Mesothelial cell of epicardium (in vitro differentiated cells): Measurements from ENCODE around the gene CIBAR2. TPM values are rescaled to one million over a fixed set of nuclear protein-coding genes. Genes with fewer than 3 reads are reported as not detected.

Experiments
- DNase-seq, 2 experiments: peaks; one replicate each; pipeline ENCODE4 v3.0.0; 2021; ENCODE audit warnings: low spot score in 2 of 2; ENCODE audit not compliant: unreplicated experiment in 2 of 2
- H3K27ac Mint-ChIP-seq: 2 replicates; pipeline ENCODE4 v1.8.0; 2021; ENCODE audit warnings: mixed read lengths
- H3K27me3 Mint-ChIP-seq: 2 replicates; pipeline ENCODE4 v1.8.0; 2021; ENCODE audit warnings: low read depth, mixed read lengths
- H3K36me3 Mint-ChIP-seq: 2 replicates; pipeline ENCODE4 v1.8.0; 2021; ENCODE audit warnings: mixed read lengths
- H3K4me1 Mint-ChIP-seq: 2 replicates; pipeline ENCODE4 v1.8.0; 2021; ENCODE audit warnings: mixed read lengths
- H3K4me3 Mint-ChIP-seq: 2 replicates; pipeline ENCODE4 v1.8.0; 2021; ENCODE audit warnings: mild to moderate bottlenecking, moderate library complexity, mixed read lengths
- H3K9me3 Mint-ChIP-seq: 2 replicates; pipeline ENCODE4 v1.8.0; 2021; ENCODE audit warnings: mixed read lengths
- total RNA-seq: library from RNA; stranded (reverse); gene quantifications from 3 replicates; pipeline ENCODE4 v1.2.1, GENCODE V29; 2021
- TF ChIP-seq, protein P1 (sequence below): fragments of 200-600 bp; sonication (generic); IDR thresholded peaks from one replicate; pipeline ENCODE4 v1.5.0; 2021; ENCODE audit warnings: antibody characterized with exemption; ENCODE audit not compliant: unreplicated experiment

Gene CIBAR2
- total RNA-seq, 1 donor from 2014 or later: not detected

DNA sequence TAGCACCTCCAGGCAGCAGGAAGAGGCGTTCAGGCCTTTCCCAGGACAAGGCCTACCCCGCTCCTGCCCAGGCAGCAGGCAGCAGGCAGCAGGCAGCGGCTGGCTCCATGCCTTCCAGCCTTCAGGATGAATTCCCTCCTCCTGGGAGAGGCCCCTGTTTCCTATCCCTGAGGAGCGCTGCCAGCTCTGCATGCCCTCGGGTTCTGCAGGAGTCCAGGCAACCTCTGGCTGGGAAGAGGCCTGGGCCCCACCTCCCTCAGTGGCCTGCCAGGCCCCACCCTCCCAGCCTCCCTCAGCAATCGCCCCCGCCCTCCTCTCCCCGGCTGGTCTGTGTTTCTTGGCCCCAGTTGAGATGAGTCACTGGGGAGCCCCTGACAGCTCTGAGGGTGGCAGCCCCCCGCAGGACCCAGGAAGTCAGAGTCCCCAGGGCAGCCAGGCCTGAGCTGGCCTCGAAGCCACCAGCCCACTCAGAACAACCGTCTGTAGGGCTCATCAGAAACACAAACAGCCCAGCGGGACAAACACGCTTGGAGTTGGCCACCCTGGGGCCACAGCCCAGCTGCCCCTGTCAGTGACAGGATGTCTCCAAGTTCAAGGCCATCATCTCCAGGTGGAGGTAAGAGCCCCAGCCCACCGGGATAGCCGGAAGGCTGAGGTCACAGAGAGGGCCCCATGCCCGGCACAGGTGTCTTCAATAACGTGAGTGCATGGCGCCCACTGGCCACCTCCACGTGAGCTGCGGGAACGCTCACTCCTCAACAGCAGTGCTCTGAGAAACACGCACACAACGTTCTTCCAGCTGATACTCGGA is 39.5 kb upstream of the CIBAR2 start:
- H3K27me3 Mint-ChIP-seq: no peaks in the 10 kb centered on the region
- no peak overlapping the region for H3K4me3 Mint-ChIP-seq
- H3K4me1 Mint-ChIP-seq: peaks cover 44% of the 10 kb centered on the region
- no peak overlapping the region for H3K27ac Mint-ChIP-seq
- TF ChIP-seq, protein P1, sequence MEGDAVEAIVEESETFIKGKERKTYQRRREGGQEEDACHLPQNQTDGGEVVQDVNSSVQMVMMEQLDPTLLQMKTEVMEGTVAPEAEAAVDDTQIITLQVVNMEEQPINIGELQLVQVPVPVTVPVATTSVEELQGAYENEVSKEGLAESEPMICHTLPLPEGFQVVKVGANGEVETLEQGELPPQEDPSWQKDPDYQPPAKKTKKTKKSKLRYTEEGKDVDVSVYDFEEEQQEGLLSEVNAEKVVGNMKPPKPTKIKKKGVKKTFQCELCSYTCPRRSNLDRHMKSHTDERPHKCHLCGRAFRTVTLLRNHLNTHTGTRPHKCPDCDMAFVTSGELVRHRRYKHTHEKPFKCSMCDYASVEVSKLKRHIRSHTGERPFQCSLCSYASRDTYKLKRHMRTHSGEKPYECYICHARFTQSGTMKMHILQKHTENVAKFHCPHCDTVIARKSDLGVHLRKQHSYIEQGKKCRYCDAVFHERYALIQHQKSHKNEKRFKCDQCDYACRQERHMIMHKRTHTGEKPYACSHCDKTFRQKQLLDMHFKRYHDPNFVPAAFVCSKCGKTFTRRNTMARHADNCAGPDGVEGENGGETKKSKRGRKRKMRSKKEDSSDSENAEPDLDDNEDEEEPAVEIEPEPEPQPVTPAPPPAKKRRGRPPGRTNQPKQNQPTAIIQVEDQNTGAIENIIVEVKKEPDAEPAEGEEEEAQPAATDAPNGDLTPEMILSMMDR: no peak
- H3K9me3 Mint-ChIP-seq: no peaks in the 10 kb centered on the region
- no peak for DNase-seq
- H3K36me3 Mint-ChIP-seq: no peaks in the 10 kb centered on the region

DNA sequence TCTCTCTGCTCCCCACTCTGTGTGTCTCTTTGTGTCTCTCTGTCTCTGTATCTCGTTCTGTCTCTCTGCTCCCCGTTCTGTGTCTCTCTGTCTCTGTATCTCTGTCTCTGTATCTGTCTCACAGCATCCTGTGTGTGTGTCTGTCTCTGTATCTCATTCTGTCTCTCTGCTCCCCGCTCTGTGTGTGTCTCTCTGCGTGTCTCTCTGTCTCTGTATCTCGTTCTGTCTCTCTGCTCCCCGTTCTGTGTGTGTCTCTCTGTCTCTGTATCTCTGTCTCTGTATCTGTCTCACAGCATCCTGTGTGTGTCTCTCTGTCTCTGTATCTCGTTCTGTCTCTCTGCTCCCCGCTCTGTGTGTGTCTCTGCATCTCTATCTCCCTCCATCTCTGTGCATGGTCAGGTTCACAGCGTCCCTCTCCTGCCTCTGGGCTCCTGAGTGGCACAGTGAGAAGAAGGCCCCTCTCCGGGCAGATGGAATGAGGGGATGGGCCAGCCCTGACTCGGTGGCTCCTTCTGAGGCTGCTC is 38.9 kb upstream of the CIBAR2 start:
- TF ChIP-seq, protein P1: no peak
- no peak overlapping the region for H3K27ac Mint-ChIP-seq
- peaks cover 42% of the 10 kb centered on the region for H3K4me1 Mint-ChIP-seq
- H3K27me3 Mint-ChIP-seq: no peaks in the 10 kb centered on the region
- no peaks in the 10 kb centered on the region for H3K9me3 Mint-ChIP-seq
- DNase-seq: no peak
- H3K4me3 Mint-ChIP-seq: no peak overlapping the region
- H3K36me3 Mint-ChIP-seq: no peaks in the 10 kb centered on the region

DNA sequence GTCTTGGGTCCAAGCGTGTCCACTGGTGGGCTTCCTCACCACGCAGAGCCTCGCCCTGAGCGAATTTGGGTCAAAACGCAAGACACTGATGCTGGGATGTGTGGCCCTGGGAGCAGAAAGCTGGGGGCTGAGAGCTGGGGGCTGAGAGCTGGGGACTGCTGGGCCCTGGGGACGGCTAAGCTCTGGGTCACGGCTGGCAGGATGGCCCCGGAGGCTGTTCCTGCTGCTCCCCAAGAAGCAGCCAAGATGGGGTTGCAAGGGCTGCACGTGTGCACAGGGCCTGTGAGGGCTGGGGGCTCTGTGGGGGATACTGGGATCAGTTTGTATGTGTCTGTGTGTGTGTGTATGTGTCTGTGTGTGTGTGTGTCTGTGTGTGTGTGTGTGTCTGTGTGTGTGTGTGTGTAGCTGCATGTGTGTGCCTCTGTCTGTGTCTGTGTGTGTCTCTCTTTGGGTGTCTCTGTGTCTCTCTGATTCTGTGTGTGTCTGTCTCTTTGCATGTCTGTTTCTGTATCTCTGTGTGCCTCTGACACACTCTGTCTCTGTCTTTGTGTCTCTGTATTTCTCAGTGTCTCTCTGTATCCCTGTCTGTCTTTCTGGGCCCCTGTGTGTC is 38.2 kb upstream of the CIBAR2 start:
- Mint-ChIP-seq H3K4me3 (no peak overlapping the region), H3K27ac (no peak overlapping the region), H3K27me3 (no peaks in the 10 kb centered on the region), H3K9me3 (no peaks in the 10 kb centered on the region), H3K4me1 (peaks cover 44% of the 10 kb centered on the region), H3K36me3 (no peaks in the 10 kb centered on the region)
- DNase-seq: no peak
- TF ChIP-seq, protein P1: no peak

DNA sequence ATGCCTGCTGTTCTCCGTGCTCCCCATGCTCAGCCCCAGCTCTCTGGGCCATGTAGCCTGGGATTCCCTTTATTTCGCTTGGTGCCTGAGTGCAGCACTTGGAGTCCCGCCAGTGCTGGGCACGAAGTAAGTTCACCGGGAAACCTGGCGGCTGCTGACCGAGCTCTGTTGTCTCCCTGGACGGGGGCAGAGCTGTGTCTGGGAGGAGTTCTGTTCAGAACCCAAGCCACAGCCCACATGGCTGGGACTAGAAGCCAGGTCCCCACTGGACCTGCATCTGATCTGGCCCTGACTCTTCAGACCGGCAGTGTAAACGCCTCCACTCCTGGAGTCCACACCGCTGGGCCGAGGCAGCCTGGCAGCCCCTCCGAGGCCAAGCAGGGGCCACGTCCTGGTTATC is 37.5 kb upstream of the CIBAR2 start:
- Mint-ChIP-seq H3K36me3 (no peaks in the 10 kb centered on the region), H3K9me3 (no peaks in the 10 kb centered on the region), H3K4me1 (peaks cover 44% of the 10 kb centered on the region), H3K4me3 (no peak overlapping the region), H3K27me3 (no peaks in the 10 kb centered on the region), H3K27ac (no peak overlapping the region)
- TF ChIP-seq, protein P1: no peak
- DNase-seq: no peak

DNA sequence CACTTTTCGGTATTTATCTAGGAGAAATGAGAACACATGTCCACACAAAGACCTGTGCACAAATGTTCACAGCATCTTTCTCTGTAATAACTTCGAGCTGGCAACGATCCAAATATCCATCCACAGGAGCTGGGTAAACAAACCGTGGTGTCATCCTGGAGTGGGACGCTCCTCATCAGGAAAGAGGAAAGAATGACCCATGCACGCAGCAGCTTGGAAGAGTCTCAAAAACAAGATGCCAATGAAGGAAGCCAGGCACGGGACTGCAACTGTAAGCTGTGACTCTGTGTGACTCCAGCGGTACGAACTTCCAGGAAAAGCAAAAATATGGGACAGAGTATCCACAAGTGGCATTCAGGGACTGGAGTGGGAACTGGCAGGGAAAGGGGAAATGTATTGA is 36.7 kb upstream of the CIBAR2 start:
- no peak for DNase-seq
- Mint-ChIP-seq H3K27me3 (no peaks in the 10 kb centered on the region), H3K9me3 (no peaks in the 10 kb centered on the region), H3K36me3 (no peaks in the 10 kb centered on the region), H3K4me1 (peaks cover 47% of the 10 kb centered on the region), H3K27ac (peak overlapping the region; percentile 32), H3K4me3 (no peak overlapping the region)
- TF ChIP-seq, protein P1: no peak
